ENCODE data around the gene ASCC1. TPM values are rescaled to one million over a fixed set of nuclear protein-coding genes. Genes with fewer than 3 reads are reported as not detected.

The ASCC1 gene
- total and polyA plus RNA-seq, 2 of the 4 experiments (the other 2 are of a cell fraction): 15.9 to 21.0 TPM

DNA sequence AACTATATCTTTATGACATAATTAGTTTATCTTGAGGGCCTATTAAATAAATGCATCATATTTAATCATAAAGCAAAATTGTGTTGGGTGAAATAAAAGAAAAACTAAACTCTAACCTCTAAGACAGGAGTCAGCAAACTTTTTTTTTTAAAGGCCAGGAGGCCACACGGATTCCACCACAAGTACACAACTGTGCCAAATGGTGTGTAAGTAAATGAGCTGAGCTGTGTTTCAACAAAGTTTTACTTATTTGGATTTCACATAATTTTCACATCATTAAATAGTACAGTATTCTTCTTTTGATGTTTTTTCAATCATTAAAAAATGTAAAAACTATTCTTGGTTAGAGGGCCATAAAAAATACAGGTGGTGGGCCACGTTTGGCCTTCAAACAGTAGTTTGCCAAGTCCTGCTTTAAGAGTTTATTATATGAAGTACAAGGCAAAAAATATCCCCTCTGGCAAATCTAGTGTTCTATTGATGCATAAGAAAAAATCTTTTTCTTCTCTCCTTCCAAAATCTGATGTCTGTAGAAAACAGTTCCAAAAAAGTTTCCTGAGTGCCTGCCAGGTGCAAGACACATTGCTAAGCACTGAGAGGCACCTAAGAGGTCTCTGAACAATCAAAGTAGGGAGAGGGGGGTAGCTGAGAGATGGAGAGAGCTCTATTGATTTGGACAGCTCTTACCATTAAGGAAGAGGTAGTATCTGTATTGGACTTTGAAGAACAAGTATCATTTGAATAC, 101.2 kb downstream of the ASCC1 start:
- Histone ChIP-seq H2BK5ac (ENCODE audit: low read depth, low read length, poor library complexity, severe bottlenecking) (no peak overlapping the region), H3K9ac (ENCODE audit: low read depth, low read length) (no peak overlapping the region), H3K4ac (ENCODE audit: low read depth, low read length) (no peak overlapping the region), H3K4me2 (ENCODE audit: low read depth, low read length) (no peak overlapping the region), H2AK5ac (ENCODE audit: low read depth, low read length) (no peak overlapping the region), H2AFZ (replicated peaks; ENCODE audit: low read length, poor library complexity) (no peak overlapping the region), H4K5ac (ENCODE audit: low read depth, low read length) (no peak overlapping the region), H2AK9ac (replicated peaks; ENCODE audit: low read depth, low read length, poor library complexity) (no peak overlapping the region), H3K36me3 (ENCODE audit: control insufficient read depth, insufficient read depth, low read length) (0 out of 2 replicates have a peak, but pooled peaks cover 1% of the 10 kb centered on the region), H3K4me1 (ENCODE audit: control insufficient read depth, insufficient read depth, low read length) (no peaks in the 10 kb centered on the region), H3K27ac (ENCODE audit: insufficient read depth, low read length) (no peak overlapping the region), H2BK120ac (ENCODE audit: low read depth, low read length) (no peak overlapping the region), H4K20me1 (ENCODE audit: insufficient read depth, low read length) (no peaks in the 10 kb centered on the region), H4K91ac (ENCODE audit: insufficient read depth, low read depth, low read length) (no peak overlapping the region), H3K27me3 (ENCODE audit: control insufficient read depth, insufficient read depth, low read length) (no peaks in the 10 kb centered on the region), H3K4me3 (ENCODE audit: insufficient read depth, low read depth, low read length) (no peak overlapping the region), H3K18ac (ENCODE audit: low read depth, low read length) (no peak overlapping the region), H2BK15ac (ENCODE audit: low read depth, low read length) (no peak overlapping the region), H3K23ac (ENCODE audit: low read depth, low read length) (no peak overlapping the region), H3K9me3 (ENCODE audit: control insufficient read depth, insufficient read depth, low read length) (no peaks in the 10 kb centered on the region), H2BK20ac (ENCODE audit: low read depth, low read length) (no peak overlapping the region), H4K8ac (ENCODE audit: low read depth in 2 of 2, low read length in 2 of 2) (no peak overlapping the region), H3K79me1 (ENCODE audit: low read depth in 1 of 2, low read length in 2 of 2) (no peaks in the 10 kb centered on the region), H3K9me1 (ENCODE audit: insufficient read depth, low read length) (no peaks in the 10 kb centered on the region), H3K56ac (ENCODE audit: extremely low read depth, insufficient read depth, low read length) (no peak overlapping the region), H3K14ac (replicated peaks; ENCODE audit: low read depth, low read length) (no peak overlapping the region)
- TF ChIP-seq BHLHE40 (IDR thresholded peaks at IDR 0.05; ENCODE audit: low read depth, low read length) (no peak), RFX5 (IDR thresholded peaks at IDR 0.05; ENCODE audit: low read depth, low read length) (no peak), MAZ (IDR thresholded peaks at IDR 0.05; ENCODE audit: borderline replicate concordance, low read depth, low read length) (no peak), POLR2A (IDR thresholded peaks at IDR 0.05; ENCODE audit: low read depth, low read length) (no peak), NFE2L2 (IDR thresholded peaks at IDR 0.05; ENCODE audit: low read depth, low read length) (no peak)
- TF ChIP-seq, protein P1, sequence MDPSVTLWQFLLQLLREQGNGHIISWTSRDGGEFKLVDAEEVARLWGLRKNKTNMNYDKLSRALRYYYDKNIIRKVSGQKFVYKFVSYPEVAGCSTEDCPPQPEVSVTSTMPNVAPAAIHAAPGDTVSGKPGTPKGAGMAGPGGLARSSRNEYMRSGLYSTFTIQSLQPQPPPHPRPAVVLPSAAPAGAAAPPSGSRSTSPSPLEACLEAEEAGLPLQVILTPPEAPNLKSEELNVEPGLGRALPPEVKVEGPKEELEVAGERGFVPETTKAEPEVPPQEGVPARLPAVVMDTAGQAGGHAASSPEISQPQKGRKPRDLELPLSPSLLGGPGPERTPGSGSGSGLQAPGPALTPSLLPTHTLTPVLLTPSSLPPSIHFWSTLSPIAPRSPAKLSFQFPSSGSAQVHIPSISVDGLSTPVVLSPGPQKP (IDR thresholded peaks at IDR 0.05; ENCODE audit: borderline replicate concordance, low read depth, low read length): no peak
- ATAC-seq (ENCODE audit: low read depth) (no peak), DNase-seq (no peak)
- in situ Hi-C loops (cut with MboI; ENCODE audit: low sequenced_read_pairs) (no loop called here), intact Hi-C loops (cut with micrococcal nuclease) (no loop called here), dilution Hi-C loops (cut with HindIII; ENCODE audit: low sequenced_read_pairs, unreplicated experiment) (no loop called here)
- WGBS, 2 experiments (ENCODE audit: extremely low coverage in 2 of 2, insufficient read length in 1 of 2): no CpG with 5 or more reads among the region's 2 CpGs
- ChIA-PET CTCF (interaction anchor here (0.9 kb wide), 1 partner anchor 11 kb away, joined by 4 read pairs; no protein-coding TSS in a partner anchor), POLR2A (ENCODE audit: unreplicated experiment) (no interaction called here)
- BruUV-seq (replicated peaks): no TSS peak

Measured in IMR-90 (cell line).